ENCODE measurements around the gene CLIP2.
"Not testable (repeated sequence)": the region's sequence is repeated elsewhere in the genome, so short reads cannot be mapped to it uniquely, and the experiment has no call there.

Gene CLIP2

GRCh38 chr7:74317146-74317782 lies 28.1 kb downstream of the CLIP2 start:
- H4K20me1 ChIP-seq (ENCODE audit: insufficient read depth, low read length, poor library complexity, severe bottlenecking), result no peaks in the 10 kb centered on the region
- H3K9ac ChIP-seq (ENCODE audit: low read depth, low read length, poor library complexity, severe bottlenecking), result no peak overlapping the region
- H3K4me2 ChIP-seq (ENCODE audit: low read depth, low read length, poor library complexity, severe bottlenecking), result no peak overlapping the region
- TF ChIP-seq EZH2phosphoT487 (IDR thresholded peaks at IDR 0.05; ENCODE audit: borderline replicate concordance) (no peak), CTCF (conservative IDR thresholded peaks at IDR 0.05; ENCODE audit: low read length) (no peak)
- peaks cover 8% of the 10 kb centered on the region; the same call in 1 of the 2 replicates for H3K36me3 ChIP-seq (ENCODE audit: insufficient read depth, low read length)
- no peaks in the 10 kb centered on the region for H3K4me1 ChIP-seq (ENCODE audit: insufficient read depth, low read length, poor library complexity, severe bottlenecking)
- H3K9me3 ChIP-seq (ENCODE audit: insufficient read depth, low read depth, low read length), result no peaks in the 10 kb centered on the region
- no peak overlapping the region for H2AFZ ChIP-seq (ENCODE audit: low read length)
- no peaks in the 10 kb centered on the region for H3K27me3 ChIP-seq (ENCODE audit: insufficient read depth, low read length, poor library complexity, severe bottlenecking)
- H3K4me3 ChIP-seq (ENCODE audit: low read length, poor library complexity, severe bottlenecking), result no peak overlapping the region
- H3K9me2 ChIP-seq (replicated peaks; ENCODE audit: low read depth, low read length), result no peaks in the 10 kb centered on the region
- H3K79me2 ChIP-seq (ENCODE audit: insufficient read depth, low read length), result no peaks in the 10 kb centered on the region
- H3F3A ChIP-seq (ENCODE audit: low read depth), result no peaks in the 10 kb centered on the region

- no peak overlapping the region for H2AFZ ChIP-seq (ENCODE audit: low read length)
These were observed 28.8 kb downstream of the CLIP2 start for GRCh38 chr7:74318043-74318442.

GRCh38 chr7:74320645-74321221 lies 31.5 kb downstream of the CLIP2 start:
- H3K9me2 ChIP-seq (replicated peaks; ENCODE audit: low read depth, low read length), result no peaks in the 10 kb centered on the region
- TF ChIP-seq EZH2phosphoT487 (IDR thresholded peaks at IDR 0.05; ENCODE audit: borderline replicate concordance) (no peak), CTCF (conservative IDR thresholded peaks at IDR 0.05; ENCODE audit: low read length) (no peak)
- no peaks in the 10 kb centered on the region for H3K79me2 ChIP-seq (ENCODE audit: insufficient read depth, low read length)
- H3K4me2 ChIP-seq (ENCODE audit: low read depth, low read length, poor library complexity, severe bottlenecking), result no peak overlapping the region
- H3K9me3 ChIP-seq (ENCODE audit: insufficient read depth, low read depth, low read length), result no peaks in the 10 kb centered on the region
- H2AFZ ChIP-seq (ENCODE audit: low read length), result no peak overlapping the region
- no peak overlapping the region for H3K4me3 ChIP-seq (ENCODE audit: low read length, poor library complexity, severe bottlenecking)
- H3K36me3 ChIP-seq (ENCODE audit: insufficient read depth, low read length), result peaks cover 8% of the 10 kb centered on the region; the same call in 1 of the 2 replicates
- H3K9ac ChIP-seq (ENCODE audit: low read depth, low read length, poor library complexity, severe bottlenecking), result no peak overlapping the region
- H3F3A ChIP-seq (ENCODE audit: low read depth), result no peaks in the 10 kb centered on the region
- H3K4me1 ChIP-seq (ENCODE audit: insufficient read depth, low read length, poor library complexity, severe bottlenecking), result no peaks in the 10 kb centered on the region
- no peaks in the 10 kb centered on the region for H3K27me3 ChIP-seq (ENCODE audit: insufficient read depth, low read length, poor library complexity, severe bottlenecking)
- no peaks in the 10 kb centered on the region for H4K20me1 ChIP-seq (ENCODE audit: insufficient read depth, low read length, poor library complexity, severe bottlenecking)

More at GRCh38 chr7:74318043-74318442, 28.8 kb downstream of the CLIP2 start:
- H3K4me2 ChIP-seq (ENCODE audit: low read depth, low read length, poor library complexity, severe bottlenecking), result no peak overlapping the region
- no peaks in the 10 kb centered on the region for H3K79me2 ChIP-seq (ENCODE audit: insufficient read depth, low read length)
- no peaks in the 10 kb centered on the region for H4K20me1 ChIP-seq (ENCODE audit: insufficient read depth, low read length, poor library complexity, severe bottlenecking)
- no peak overlapping the region for H3K4me3 ChIP-seq (ENCODE audit: low read length, poor library complexity, severe bottlenecking)
- H3K27me3 ChIP-seq (ENCODE audit: insufficient read depth, low read length, poor library complexity, severe bottlenecking), result no peaks in the 10 kb centered on the region
- H3K36me3 ChIP-seq (ENCODE audit: insufficient read depth, low read length), result peaks cover 8% of the 10 kb centered on the region; the same call in 1 of the 2 replicates
- no peaks in the 10 kb centered on the region for H3K4me1 ChIP-seq (ENCODE audit: insufficient read depth, low read length, poor library complexity, severe bottlenecking)
- H3K9me2 ChIP-seq (replicated peaks; ENCODE audit: low read depth, low read length), result no peaks in the 10 kb centered on the region
- TF ChIP-seq EZH2phosphoT487 (IDR thresholded peaks at IDR 0.05; ENCODE audit: borderline replicate concordance) (no peak), CTCF (conservative IDR thresholded peaks at IDR 0.05; ENCODE audit: low read length) (no peak)
- H3K9ac ChIP-seq (ENCODE audit: low read depth, low read length, poor library complexity, severe bottlenecking), result no peak overlapping the region
- no peaks in the 10 kb centered on the region for H3K9me3 ChIP-seq (ENCODE audit: insufficient read depth, low read depth, low read length)
- no peaks in the 10 kb centered on the region for H3F3A ChIP-seq (ENCODE audit: low read depth)

GRCh38 chr7:74322892-74323291 lies 33.7 kb downstream of the CLIP2 start:
- not testable (repeated sequence) for H3K79me2 ChIP-seq (ENCODE audit: insufficient read depth, low read length); H3K36me3 ChIP-seq (ENCODE audit: insufficient read depth, low read length); H3K4me1 ChIP-seq (ENCODE audit: insufficient read depth, low read length, poor library complexity, severe bottlenecking); H3F3A ChIP-seq (ENCODE audit: low read depth); H2AFZ ChIP-seq (ENCODE audit: low read length); H3K9me3 ChIP-seq (ENCODE audit: insufficient read depth, low read depth, low read length); H3K9ac ChIP-seq (ENCODE audit: low read depth, low read length, poor library complexity, severe bottlenecking); H3K27me3 ChIP-seq (ENCODE audit: insufficient read depth, low read length, poor library complexity, severe bottlenecking); H3K9me2 ChIP-seq (replicated peaks; ENCODE audit: low read depth, low read length); H4K20me1 ChIP-seq (ENCODE audit: insufficient read depth, low read length, poor library complexity, severe bottlenecking); H3K4me3 ChIP-seq (ENCODE audit: low read length, poor library complexity, severe bottlenecking); H3K4me2 ChIP-seq (ENCODE audit: low read depth, low read length, poor library complexity, severe bottlenecking)

All from Loucy (cell line).